Spleen (tissue), 11 donors: ENCODE data around the gene RITA1. TPM values are rescaled to one million over a fixed set of nuclear protein-coding genes. Genes with fewer than 3 reads are reported as not detected.

Experiments
- DNase-seq: peaks from one replicate; pipeline ENCODE4 v3.0.0-alpha.2; 2020
- H3K27ac ChIP-seq, 8 donors: fragments of 200-600 bp; sonication (generic) in 7 of 8; 1 replicate in 4 of 8; 2 replicates in 4 of 8; pipeline versions ENCODE4 v1.5.0 to v1.8.0; 2016 to 2021; ENCODE audit warnings: inconsistent platforms in 4 of 8, mild to moderate bottlenecking in 4 of 8, moderate library complexity in 1 of 8
- H3K27me3 ChIP-seq, 7 donors: fragments of 200-600 bp; sonication (generic) in 6 of 7; replicated peaks in 1 of 7; 1 replicate in 4 of 7; 2 replicates in 3 of 7; pipeline versions ENCODE4 v1.5.0 to v1.8.0; 2016 to 2021; ENCODE audit warnings: inconsistent platforms in 3 of 7, mild to moderate bottlenecking in 1 of 7
- H3K36me3 ChIP-seq, 6 donors: fragments of 200-600 bp; sonication (generic) in 5 of 6; 1 replicate in 4 of 6; 2 replicates in 2 of 6; pipeline versions ENCODE4 v1.5.0 to v1.8.0; 2016 to 2021; ENCODE audit warnings: inconsistent platforms in 2 of 6
- H3K4me1 ChIP-seq, 6 donors: fragments of 200-600 bp; sonication (generic) in 5 of 6; 1 replicate in 3 of 6; 2 replicates in 3 of 6; pipeline versions ENCODE4 v1.5.0 to v1.8.0; 2016 to 2021; ENCODE audit warnings: inconsistent platforms in 3 of 6
- H3K4me3 ChIP-seq, 8 donors: fragments of 200-600 bp; sonication (generic) in 7 of 8; 1 replicate in 4 of 8; 2 replicates in 4 of 8; pipeline versions ENCODE4 v1.5.0 to v1.8.0; 2016 to 2021; ENCODE audit warnings: inconsistent platforms in 4 of 8, mild to moderate bottlenecking in 4 of 8, moderate library complexity in 2 of 8
- H3K9me3 ChIP-seq, 8 donors: fragments of 200-600 bp; sonication (generic) in 7 of 8; 1 replicate in 4 of 8; 2 replicates in 4 of 8; pipeline versions ENCODE4 v1.5.0 to v1.8.0; 2016 to 2021; ENCODE audit warnings: inconsistent platforms in 4 of 8
- CTCF ChIP-seq, 11 experiments: fragments of 200-600 bp in 7 of 11; fragments of 450-650 bp in 4 of 11; sonication (generic) in 4 of 11; IDR thresholded peaks in 8 of 11; conservative IDR thresholded peaks in 3 of 11; 1 replicate in 7 of 11; 2 replicates in 4 of 11; pipeline versions ENCODE4 v1.4.0 to v1.8.0; 2016 to 2021; ENCODE audit warnings: antibody characterized with exemption in 11 of 11, inconsistent platforms in 4 of 11, mild to moderate bottlenecking in 1 of 11
- POLR2A ChIP-seq, 3 donors: fragments of 450-650 bp; IDR thresholded peaks; one replicate each; pipeline ENCODE4 v1.5.1; 2017; ENCODE audit warnings: antibody characterized with exemption in 3 of 3, mild to moderate bottlenecking in 1 of 3
- POLR2AphosphoS5 ChIP-seq, 3 donors: sonication (generic); formaldehyde crosslinking; IDR thresholded peaks; one replicate each; pipeline ENCODE4 v1.5.1; 2017; ENCODE audit warnings: antibody characterized with exemption in 3 of 3
- WGBS, 5 donors: extraction: QIAGEN DNeasy Blood & Tissue Kit in 3 of 5; methylation state at CpG; one replicate each; pipeline versions ENCODE4 v1.1.5 to v1.1.7; 2013 to 2018; 5-methylcytosine and 5-hydroxymethylcytosine counted together
- intact Hi-C: fragments of 100-400 bp; cut with DNase I; formaldehyde crosslinking; loops from one replicate; pipeline ENCODE4 v1.15.0; 2023; ENCODE audit warnings: low total_unique reads
- polyA plus RNA-seq, 3 donors: library from polyadenylated mRNA; stranded (reverse); fragments of 200-250 nt; gene quantifications; one replicate each; pipeline ENCODE4 v1.2.1, GENCODE V29; 2013
- total RNA-seq, 7 donors: library from RNA; depleted of rRNA in 3 of 7; stranded (reverse); fragments of >200 nt in 3 of 7; fragmentation: NEBNext Ultra II Directional in 4 of 7; extraction: Animal tissue kit (Norgen Biotek cat#: 25700) in 4 of 7; gene quantifications; one replicate each; pipeline versions ENCODE4 v1.1.0 to v1.2.1, GENCODE V29; 2016 to 2021
- donor health status: healthy with polysubstance abuse.
- donor health status: DM: no; HTN: no; CAD: no; lungs with moderate emphysema.
- donor health status: DM: no; HTN: no; CAD: no.
- donor health status: Bipolar disorder and iron deficiency.
- donor health status: healthy.
- donor health status: DM: no; HTN: no; CAD: no.
- donor health status: DM: yes; HTN: yes; CAD: no.

RITA1 gene
- total and polyA plus RNA-seq, 10 donors, result 9.0 to 15.6 (median 12.4) TPM

GRCh38 chr12:113167868-113168267 lies 17.7 kb upstream of the RITA1 start:
- H3K4me1 ChIP-seq, result peaks cover 0 to 10% (median 2%) of the 10 kb centered on the region in 6 donors

GRCh38 chr12:113169697-113170096 lies 15.8 kb upstream of the RITA1 start:
- H3K9me3 ChIP-seq, result no peaks in the 10 kb centered on the region
- H3K27ac ChIP-seq, result no peak overlapping the region
- intact Hi-C loops, result loop anchor here (5.0 kb wide), 1 partner anchor 122 kb away; no protein-coding TSS in a partner anchor
- H3K36me3 ChIP-seq, result peaks cover 24 to 100% (median 100%) of the 10 kb centered on the region in 6 donors
- 95 to 98% (median 98%) methylated on average over 11 to 13 of the region's 13 CpGs for WGBS, 5 donors
- DNase-seq, result no peak
- no peaks in the 10 kb centered on the region for H3K27me3 ChIP-seq
- TF ChIP-seq POLR2A (IDR thresholded peaks at IDR 0.05) (no peak), CTCF (IDR thresholded peaks at IDR 0.05 in 8 of 11, conservative IDR thresholded peaks at IDR 0.05 in 3 of 11) (no peak), POLR2AphosphoS5 (IDR thresholded peaks at IDR 0.05) (no peak)
- H3K4me3 ChIP-seq, result no peak overlapping the region
- peaks cover 0 to 28% (median 20%) of the 10 kb centered on the region in 6 donors for H3K4me1 ChIP-seq

More at GRCh38 chr12:113167868-113168267, 17.7 kb upstream of the RITA1 start:
- H3K27me3 ChIP-seq, result no peaks in the 10 kb centered on the region
- H3K36me3 ChIP-seq, result peaks cover 22 to 100% (median 100%) of the 10 kb centered on the region in 6 donors
- H3K4me3 ChIP-seq, result no peak overlapping the region
- whole genome bisulfite sequencing, 5 donors, result 93 to 98% (median 95%) methylated on average over 9 to 10 of the region's 10 CpGs
- intact Hi-C loops, result no loop called here
- H3K9me3 ChIP-seq, result no peaks in the 10 kb centered on the region
- no peak overlapping the region for H3K27ac ChIP-seq
- TF ChIP-seq POLR2AphosphoS5 (IDR thresholded peaks at IDR 0.05) (peak in 1 of 3 donors; percentile 38), CTCF (IDR thresholded peaks at IDR 0.05 in 8 of 11, conservative IDR thresholded peaks at IDR 0.05 in 3 of 11) (no peak), POLR2A (IDR thresholded peaks at IDR 0.05) (no peak)
- no peak for DNase-seq

DNA sequence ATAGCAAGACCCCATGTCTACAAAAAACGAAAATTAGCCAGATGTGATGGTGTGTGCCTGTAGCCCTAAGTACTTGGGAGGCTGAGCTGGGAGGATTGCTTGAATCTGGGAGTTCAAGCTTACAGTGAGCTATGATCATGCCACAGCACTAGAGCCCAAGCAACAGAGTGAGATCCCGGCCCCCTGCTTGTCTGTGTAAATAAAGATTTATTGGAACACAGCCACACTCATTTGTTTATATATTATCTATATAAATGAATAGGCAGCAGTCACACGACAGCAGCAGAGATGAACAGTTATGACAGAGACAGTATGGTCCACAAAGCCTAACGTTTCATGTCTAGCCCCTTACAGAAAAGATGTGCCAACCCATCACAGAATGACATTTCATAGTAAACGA lies 15.1 kb upstream of the RITA1 start:
- TF ChIP-seq POLR2AphosphoS5 (IDR thresholded peaks at IDR 0.05) (no peak), POLR2A (IDR thresholded peaks at IDR 0.05) (no peak), CTCF (IDR thresholded peaks at IDR 0.05 in 8 of 11, conservative IDR thresholded peaks at IDR 0.05 in 3 of 11) (no peak)
- Histone ChIP-seq H3K27me3 (no peaks in the 10 kb centered on the region), H3K36me3 (peaks cover 24 to 100% (median 98%) of the 10 kb centered on the region in 6 donors), H3K4me3 (no peak overlapping the region), H3K27ac (no peak overlapping the region), H3K9me3 (no peaks in the 10 kb centered on the region), H3K4me1 (peaks cover 0 to 30% (median 20%) of the 10 kb centered on the region in 6 donors)
- WGBS, 5 donors, result 86 to 93% (median 90%) methylated on average over 5 of the region's 5 CpGs
- intact Hi-C loops, result loop anchor here (5.0 kb wide), 1 partner anchor 123 kb away; no protein-coding TSS in a partner anchor
- no peak for DNase-seq

GRCh38 chr12:113170926-113171325 lies 14.6 kb upstream of the RITA1 start:
- no peaks in the 10 kb centered on the region for H3K27me3 ChIP-seq
- no peaks in the 10 kb centered on the region for H3K9me3 ChIP-seq
- H3K4me3 ChIP-seq, result no peak overlapping the region
- H3K4me1 ChIP-seq, result peaks cover 0 to 30% (median 20%) of the 10 kb centered on the region in 6 donors
- TF ChIP-seq POLR2A (IDR thresholded peaks at IDR 0.05) (no peak), POLR2AphosphoS5 (IDR thresholded peaks at IDR 0.05) (no peak), CTCF (IDR thresholded peaks at IDR 0.05 in 8 of 11, conservative IDR thresholded peaks at IDR 0.05 in 3 of 11) (no peak)
- no peak overlapping the region for H3K27ac ChIP-seq
- intact Hi-C loops, result loop anchor here (5.0 kb wide), 1 partner anchor 124 kb away; no protein-coding TSS in a partner anchor
- 51 to 81% (median 76%) methylated on average over 4 of the region's 4 CpGs for WGBS, 5 donors
- H3K36me3 ChIP-seq, result peaks cover 22 to 100% (median 96%) of the 10 kb centered on the region in 6 donors
- no peak for DNase-seq
